Mesothelial cell of epicardium (in vitro differentiated cells): ENCODE measurements around the gene PORCN. TPM values are rescaled to one million over a fixed set of nuclear protein-coding genes. Genes with fewer than 3 reads are reported as not detected.

Source experiments
- DNase-seq, 2 experiments: peaks; one replicate each; pipeline ENCODE4 v3.0.0; 2021; ENCODE audit warnings: low spot score in 2 of 2; ENCODE audit not compliant: unreplicated experiment in 2 of 2
- H3K27ac Mint-ChIP-seq: 2 replicates; pipeline ENCODE4 v1.8.0; 2021; ENCODE audit warnings: mixed read lengths
- H3K27me3 Mint-ChIP-seq: 2 replicates; pipeline ENCODE4 v1.8.0; 2021; ENCODE audit warnings: low read depth, mixed read lengths
- H3K36me3 Mint-ChIP-seq: 2 replicates; pipeline ENCODE4 v1.8.0; 2021; ENCODE audit warnings: mixed read lengths
- H3K4me1 Mint-ChIP-seq: 2 replicates; pipeline ENCODE4 v1.8.0; 2021; ENCODE audit warnings: mixed read lengths
- H3K4me3 Mint-ChIP-seq: 2 replicates; pipeline ENCODE4 v1.8.0; 2021; ENCODE audit warnings: mild to moderate bottlenecking, moderate library complexity, mixed read lengths
- H3K9me3 Mint-ChIP-seq: 2 replicates; pipeline ENCODE4 v1.8.0; 2021; ENCODE audit warnings: mixed read lengths
- total RNA-seq: library from RNA; stranded (reverse); gene quantifications from 3 replicates; pipeline ENCODE4 v1.2.1, GENCODE V29; 2021
- TF ChIP-seq, protein P1 (sequence below): fragments of 200-600 bp; sonication (generic); IDR thresholded peaks from one replicate; pipeline ENCODE4 v1.5.0; 2021; ENCODE audit warnings: antibody characterized with exemption; ENCODE audit not compliant: unreplicated experiment

The PORCN gene
- total RNA-seq, 1 donor from 2014 or later: 10.1 TPM

- TF ChIP-seq, protein P1, sequence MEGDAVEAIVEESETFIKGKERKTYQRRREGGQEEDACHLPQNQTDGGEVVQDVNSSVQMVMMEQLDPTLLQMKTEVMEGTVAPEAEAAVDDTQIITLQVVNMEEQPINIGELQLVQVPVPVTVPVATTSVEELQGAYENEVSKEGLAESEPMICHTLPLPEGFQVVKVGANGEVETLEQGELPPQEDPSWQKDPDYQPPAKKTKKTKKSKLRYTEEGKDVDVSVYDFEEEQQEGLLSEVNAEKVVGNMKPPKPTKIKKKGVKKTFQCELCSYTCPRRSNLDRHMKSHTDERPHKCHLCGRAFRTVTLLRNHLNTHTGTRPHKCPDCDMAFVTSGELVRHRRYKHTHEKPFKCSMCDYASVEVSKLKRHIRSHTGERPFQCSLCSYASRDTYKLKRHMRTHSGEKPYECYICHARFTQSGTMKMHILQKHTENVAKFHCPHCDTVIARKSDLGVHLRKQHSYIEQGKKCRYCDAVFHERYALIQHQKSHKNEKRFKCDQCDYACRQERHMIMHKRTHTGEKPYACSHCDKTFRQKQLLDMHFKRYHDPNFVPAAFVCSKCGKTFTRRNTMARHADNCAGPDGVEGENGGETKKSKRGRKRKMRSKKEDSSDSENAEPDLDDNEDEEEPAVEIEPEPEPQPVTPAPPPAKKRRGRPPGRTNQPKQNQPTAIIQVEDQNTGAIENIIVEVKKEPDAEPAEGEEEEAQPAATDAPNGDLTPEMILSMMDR: no peak
- no peaks in the 10 kb centered on the region for H3K27me3 Mint-ChIP-seq
- no peak overlapping the region for H3K27ac Mint-ChIP-seq
- H3K4me1 Mint-ChIP-seq: peaks cover under 1% of the 10 kb centered on the region
- H3K4me3 Mint-ChIP-seq: no peak overlapping the region
- H3K36me3 Mint-ChIP-seq: peaks cover 17% of the 10 kb centered on the region
- peaks cover under 1% of the 10 kb centered on the region for H3K9me3 Mint-ChIP-seq
- DNase-seq: no peak
Observed at GRCh38 chrX:48560681-48561080, 51.9 kb downstream of the PORCN start.

GRCh38 chrX:48569958-48570357, 61.2 kb downstream of the PORCN start:
- TF ChIP-seq, protein P1: no peak
- H3K27ac Mint-ChIP-seq: no peak overlapping the region
- no peak for DNase-seq
- peaks cover 5% of the 10 kb centered on the region for H3K4me1 Mint-ChIP-seq
- no peaks in the 10 kb centered on the region for H3K9me3 Mint-ChIP-seq
- H3K36me3 Mint-ChIP-seq: peaks cover 3% of the 10 kb centered on the region
- no peak overlapping the region for H3K4me3 Mint-ChIP-seq
- no peaks in the 10 kb centered on the region for H3K27me3 Mint-ChIP-seq

Other genes starting within 250 kb of the PORCN start
- not detected in 3 replicates for gene SSX3, start 152.3 kb upstream of the PORCN start, total RNA-seq
- gene SSX4, start 125.5 kb upstream of the PORCN start, total RNA-seq: not detected in 3 replicates
- gene SSX4B, start 97.0 kb upstream of the PORCN start, total RNA-seq: not detected in 3 replicates
- 9.0 to 10.1 TPM (median 9.6 TPM) in 3 replicates for gene SLC38A5, start 38.7 kb upstream of the PORCN start, total RNA-seq
- gene FTSJ1, start 32.8 kb upstream of the PORCN start, total RNA-seq: 37.5 to 42.2 TPM (median 42.1 TPM) in 3 replicates
- gene EBP, start 12.8 kb downstream of the PORCN start, total RNA-seq: 48.9 to 52.2 TPM (median 50.2 TPM) in 3 replicates
- 13.9 to 15.4 TPM (median 15.3 TPM) in 3 replicates for gene TBC1D25, start 30.7 kb downstream of the PORCN start, total RNA-seq
- gene RBM3, start 65.5 kb downstream of the PORCN start, total RNA-seq: 208 to 215 TPM (median 209 TPM) in 3 replicates
- gene WDR13, start 88.5 kb downstream of the PORCN start, total RNA-seq: 85.8 to 98.6 TPM (median 88.8 TPM) in 3 replicates
- 1.4 to 2.2 TPM (median 1.5 TPM) in 3 replicates for gene WAS, start 174.8 kb downstream of the PORCN start, total RNA-seq
- 5.3 to 6.3 TPM (median 5.4 TPM) in 3 replicates for gene SUV39H1, start 187.7 kb downstream of the PORCN start, total RNA-seq